T-helper 2 cell treated with Interferon-gamma antibody and Interleukin-4, amounts not matched to agents 5 μg/mL and 100 μg/mL, for 36 hours (primary cell): Measurements from ENCODE around the gene PCSK6.

ENCODE experiments used
- DNase-seq: peaks from one replicate; pipeline ENCODE4 v3.0.0; 2021; ENCODE audit warnings: low spot score
- H3K27ac Mint-ChIP-seq: one replicate; pipeline ENCODE4 v1.8.0; 2021; ENCODE audit warnings: mild to moderate bottlenecking, mixed read lengths
- H3K27me3 Mint-ChIP-seq: one replicate; pipeline ENCODE4 v1.8.0; 2021; ENCODE audit warnings: low read depth, mixed read lengths
- H3K36me3 Mint-ChIP-seq: one replicate; pipeline ENCODE4 v1.8.0; 2021; ENCODE audit warnings: low read depth, mixed read lengths
- H3K4me1 Mint-ChIP-seq: one replicate; pipeline ENCODE4 v1.8.0; 2021; ENCODE audit warnings: low read depth, mixed read lengths
- H3K4me3 Mint-ChIP-seq: one replicate; pipeline ENCODE4 v1.8.0; 2022; ENCODE audit warnings: mild to moderate bottlenecking, moderate library complexity, mixed read lengths
- H3K9me3 Mint-ChIP-seq: one replicate; pipeline ENCODE4 v1.8.0; 2021; ENCODE audit warnings: mixed read lengths

Gene PCSK6

GRCh38 chr15:101390462-101390861, 99.0 kb downstream of the PCSK6 start:
- Mint-ChIP-seq H3K36me3 (no peaks in the 10 kb centered on the region), H3K4me3 (no peak overlapping the region), H3K4me1 (no peaks in the 10 kb centered on the region), H3K27ac (no peak overlapping the region), H3K27me3 (peaks cover under 1% of the 10 kb centered on the region), H3K9me3 (no peaks in the 10 kb centered on the region)
- no peak for DNase-seq

- Mint-ChIP-seq H3K4me3 (no peak overlapping the region), H3K9me3 (no peaks in the 10 kb centered on the region), H3K36me3 (no peaks in the 10 kb centered on the region), H3K4me1 (no peaks in the 10 kb centered on the region), H3K27me3 (no peaks in the 10 kb centered on the region), H3K27ac (no peak overlapping the region)
- no peak for DNase-seq
Measured at GRCh38 chr15:101390060-101390459, 99.4 kb downstream of the PCSK6 start.

GRCh38 chr15:101389362-101389761, 100.1 kb downstream of the PCSK6 start:
- H3K36me3 Mint-ChIP-seq = no peaks in the 10 kb centered on the region
- no peaks in the 10 kb centered on the region for H3K9me3 Mint-ChIP-seq
- H3K4me3 Mint-ChIP-seq = no peak overlapping the region
- H3K4me1 Mint-ChIP-seq = no peaks in the 10 kb centered on the region
- DNase-seq = no peak
- no peak overlapping the region for H3K27ac Mint-ChIP-seq
- no peaks in the 10 kb centered on the region for H3K27me3 Mint-ChIP-seq

- no peaks in the 10 kb centered on the region for H3K4me1 Mint-ChIP-seq
- H3K27me3 Mint-ChIP-seq = no peaks in the 10 kb centered on the region
- no peak for DNase-seq
- no peaks in the 10 kb centered on the region for H3K36me3 Mint-ChIP-seq
- no peak overlapping the region for H3K27ac Mint-ChIP-seq
- no peaks in the 10 kb centered on the region for H3K9me3 Mint-ChIP-seq
- H3K4me3 Mint-ChIP-seq = no peak overlapping the region
Measured at GRCh38 chr15:101388046-101388445, 101.5 kb downstream of the PCSK6 start.

GRCh38 chr15:101387574-101387973, 101.9 kb downstream of the PCSK6 start:
- H3K4me1 Mint-ChIP-seq = no peaks in the 10 kb centered on the region
- H3K9me3 Mint-ChIP-seq = no peaks in the 10 kb centered on the region
- H3K4me3 Mint-ChIP-seq = no peak overlapping the region
- no peak overlapping the region for H3K27ac Mint-ChIP-seq
- no peak for DNase-seq
- no peaks in the 10 kb centered on the region for H3K27me3 Mint-ChIP-seq
- no peaks in the 10 kb centered on the region for H3K36me3 Mint-ChIP-seq

- H3K9me3 Mint-ChIP-seq = no peaks in the 10 kb centered on the region
- no peaks in the 10 kb centered on the region for H3K36me3 Mint-ChIP-seq
- no peak overlapping the region for H3K27ac Mint-ChIP-seq
- no peaks in the 10 kb centered on the region for H3K4me1 Mint-ChIP-seq
- no peak overlapping the region for H3K4me3 Mint-ChIP-seq
- no peak for DNase-seq
- no peaks in the 10 kb centered on the region for H3K27me3 Mint-ChIP-seq
Measured at GRCh38 chr15:101386967-101387366, 102.5 kb downstream of the PCSK6 start.

- Mint-ChIP-seq H3K9me3 (no peaks in the 10 kb centered on the region), H3K36me3 (no peaks in the 10 kb centered on the region), H3K4me3 (no peak overlapping the region), H3K27ac (no peak overlapping the region), H3K4me1 (no peaks in the 10 kb centered on the region), H3K27me3 (no peaks in the 10 kb centered on the region)
- no peak for DNase-seq
Measured at GRCh38 chr15:101386006-101386405, 103.5 kb downstream of the PCSK6 start.

GRCh38 chr15:101384276-101384675, 105.2 kb downstream of the PCSK6 start:
- DNase-seq = no peak
- H3K36me3 Mint-ChIP-seq = no peaks in the 10 kb centered on the region
- H3K4me3 Mint-ChIP-seq = no peak overlapping the region
- no peak overlapping the region for H3K27ac Mint-ChIP-seq
- H3K27me3 Mint-ChIP-seq = no peaks in the 10 kb centered on the region
- H3K4me1 Mint-ChIP-seq = no peaks in the 10 kb centered on the region
- no peaks in the 10 kb centered on the region for H3K9me3 Mint-ChIP-seq

GRCh38 chr15:101382544-101382943, 107.0 kb downstream of the PCSK6 start:
- no peak overlapping the region for H3K4me3 Mint-ChIP-seq
- no peaks in the 10 kb centered on the region for H3K27me3 Mint-ChIP-seq
- no peak for DNase-seq
- no peaks in the 10 kb centered on the region for H3K4me1 Mint-ChIP-seq
- no peaks in the 10 kb centered on the region for H3K36me3 Mint-ChIP-seq
- no peaks in the 10 kb centered on the region for H3K9me3 Mint-ChIP-seq
- H3K27ac Mint-ChIP-seq = no peak overlapping the region

- Mint-ChIP-seq H3K9me3 (no peaks in the 10 kb centered on the region), H3K36me3 (no peaks in the 10 kb centered on the region), H3K27me3 (no peaks in the 10 kb centered on the region), H3K4me3 (no peak overlapping the region), H3K27ac (no peak overlapping the region), H3K4me1 (no peaks in the 10 kb centered on the region)
- DNase-seq = no peak
Measured at GRCh38 chr15:101381671-101382212, 107.8 kb downstream of the PCSK6 start.

- H3K27me3 Mint-ChIP-seq = no peaks in the 10 kb centered on the region
- DNase-seq = no peak
- no peaks in the 10 kb centered on the region for H3K36me3 Mint-ChIP-seq
- no peak overlapping the region for H3K27ac Mint-ChIP-seq
- no peak overlapping the region for H3K4me3 Mint-ChIP-seq
- no peaks in the 10 kb centered on the region for H3K4me1 Mint-ChIP-seq
- no peaks in the 10 kb centered on the region for H3K9me3 Mint-ChIP-seq
Measured at GRCh38 chr15:101380146-101380545, 109.4 kb downstream of the PCSK6 start.

GRCh38 chr15:101379647-101380046, 109.9 kb downstream of the PCSK6 start:
- DNase-seq = no peak
- H3K4me1 Mint-ChIP-seq = no peaks in the 10 kb centered on the region
- H3K27ac Mint-ChIP-seq = no peak overlapping the region
- no peaks in the 10 kb centered on the region for H3K9me3 Mint-ChIP-seq
- H3K36me3 Mint-ChIP-seq = no peaks in the 10 kb centered on the region
- H3K4me3 Mint-ChIP-seq = no peak overlapping the region
- H3K27me3 Mint-ChIP-seq = peaks cover 2% of the 10 kb centered on the region

- H3K36me3 Mint-ChIP-seq = no peaks in the 10 kb centered on the region
- no peak overlapping the region for H3K4me3 Mint-ChIP-seq
Measured at GRCh38 chr15:101378879-101379278, 110.6 kb downstream of the PCSK6 start.

GRCh38 chr15:101378171-101378755, 111.2 kb downstream of the PCSK6 start:
- DNase-seq = no peak
- Mint-ChIP-seq H3K9me3 (no peaks in the 10 kb centered on the region), H3K4me1 (no peaks in the 10 kb centered on the region), H3K27me3 (peaks cover 8% of the 10 kb centered on the region), H3K36me3 (no peaks in the 10 kb centered on the region), H3K27ac (no peak overlapping the region), H3K4me3 (no peak overlapping the region)

More at GRCh38 chr15:101378879-101379278, 110.6 kb downstream of the PCSK6 start:
- Mint-ChIP-seq H3K27me3 (peaks cover 2% of the 10 kb centered on the region), H3K4me1 (no peaks in the 10 kb centered on the region), H3K9me3 (no peaks in the 10 kb centered on the region), H3K27ac (no peak overlapping the region)
- no peak for DNase-seq
